GM19328 (cell line): ENCODE results near the gene IFT80.

ENCODE experiments used
- ATAC-seq: cut with Tn5 transposase; IDR thresholded peaks from one replicate; pipeline ENCODE4 v1.9.1; 2021; ENCODE audit warnings: mild to moderate bottlenecking, moderate library complexity; ENCODE audit not compliant: unreplicated experiment

The IFT80 gene

DNA sequence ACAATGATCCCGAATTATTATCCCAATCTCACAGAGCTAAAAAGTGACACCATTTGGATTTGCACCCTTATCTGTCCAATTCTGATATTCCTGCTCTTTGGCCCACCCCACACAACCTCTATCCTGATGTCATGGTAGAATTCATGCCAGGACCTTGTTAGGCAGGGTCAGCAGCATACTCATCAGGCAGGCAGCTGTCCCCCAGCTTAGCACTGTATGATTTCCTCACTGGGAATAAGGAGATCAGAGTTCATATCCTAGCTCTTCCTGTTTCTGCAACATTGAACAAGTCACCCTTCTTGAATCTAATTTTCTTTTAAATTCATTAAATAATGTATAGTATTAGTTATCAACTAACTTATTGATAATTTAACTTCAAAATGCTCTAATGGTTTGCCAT, 185.8 kb downstream of the IFT80 start:
- no peak for ATAC-seq

DNA sequence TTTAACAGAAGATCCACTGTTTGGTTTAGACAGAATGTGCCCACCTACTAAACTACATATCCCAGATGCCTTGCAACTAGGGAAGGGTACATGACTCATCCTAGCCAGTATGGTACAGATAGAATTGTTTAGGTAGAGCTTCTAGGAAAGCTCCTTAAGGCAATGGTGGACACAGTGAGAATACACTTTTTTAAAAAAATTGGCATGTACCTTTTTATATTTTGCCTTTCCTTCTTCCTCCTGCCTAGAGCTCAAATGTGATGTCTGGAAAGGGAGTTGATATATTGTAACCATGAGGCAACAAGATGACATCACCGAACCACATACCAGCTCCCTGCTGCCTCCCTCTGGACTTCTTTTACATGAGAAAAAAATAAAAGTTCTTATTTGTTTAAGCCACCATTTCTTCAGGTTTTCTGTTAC, 188.2 kb downstream of the IFT80 start:
- ATAC-seq, result no peak

DNA sequence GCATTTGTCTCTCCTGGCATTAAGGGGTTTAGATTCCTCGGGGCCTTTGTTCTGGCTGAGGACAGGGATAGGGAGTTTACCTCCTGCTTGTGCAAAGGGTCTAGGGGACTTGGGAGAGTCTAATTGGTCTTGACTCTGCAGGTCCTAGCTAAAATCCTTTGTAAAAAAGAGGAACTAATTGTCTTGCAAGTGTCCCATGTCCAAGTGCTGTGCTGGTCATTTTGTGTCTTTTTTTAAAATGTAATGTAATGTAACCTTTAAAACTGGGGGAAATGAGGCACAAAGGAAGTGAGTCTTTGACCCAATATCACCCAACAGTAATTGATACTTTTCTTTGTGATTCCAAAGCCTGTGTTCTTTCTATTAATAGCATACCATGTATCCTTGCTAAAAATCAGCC, 188.7 kb downstream of the IFT80 start:
- no peak for ATAC-seq
